SK-N-SH treated with all-trans-retinoic acid at 6 μM for 48 hours (cell line): ENCODE measurements around the gene B3GAT1.

Experiments
- ATAC-seq: fragments of 200-7000 bp; cut with Tn5 transposase; 3 replicates; pipeline ENCODE4 v1.9.1; 2020; ENCODE audit warnings: mild to moderate bottlenecking, moderate library complexity
- ARNTL ChIP-seq: fragments of 450-650 bp; formaldehyde crosslinking; IDR thresholded peaks from 2 replicates; pipeline ENCODE4 v1.5.0; 2020; ENCODE audit warnings: low read depth, mild to moderate bottlenecking, moderate library complexity, borderline replicate concordance
- BACH2 ChIP-seq: fragments of 250-450 bp; sonication (Bioruptor Pico); IDR thresholded peaks from 2 replicates; pipeline ENCODE4 v1.9.0; 2021; ENCODE audit warnings: mild to moderate bottlenecking, borderline replicate concordance
- CREB5 ChIP-seq: fragments of 250-450 bp; sonication (Bioruptor Pico); IDR thresholded peaks from 2 replicates; pipeline ENCODE4 v1.5.1; 2020; ENCODE audit warnings: low read depth, mild to moderate bottlenecking, moderate library complexity
- ESRRG ChIP-seq: fragments of 250-450 bp; sonication (Bioruptor Pico); IDR thresholded peaks from 2 replicates; pipeline ENCODE4 v1.6.1; 2021; ENCODE audit warnings: mild to moderate bottlenecking
- GLIS3 ChIP-seq: fragments of 250-450 bp; sonication (Bioruptor Pico); IDR thresholded peaks from 2 replicates; pipeline ENCODE4 v1.5.0; 2020; ENCODE audit warnings: mild to moderate bottlenecking, moderate library complexity
- OSR1 ChIP-seq: fragments of 250-450 bp; sonication (Bioruptor Pico); IDR thresholded peaks from 2 replicates; pipeline ENCODE4 v1.8.0; 2022; ENCODE audit warnings: moderate library complexity, mild to moderate bottlenecking, inconsistent platforms
- PATZ1 ChIP-seq: fragments of 250-450 bp; sonication (Bioruptor Pico); IDR thresholded peaks from 2 replicates; pipeline ENCODE4 v1.8.0; 2020; ENCODE audit warnings: mild to moderate bottlenecking, moderate library complexity, borderline replicate concordance
- PPARA ChIP-seq: fragments of 250-450 bp; sonication (Bioruptor Pico); IDR thresholded peaks from 2 replicates; pipeline ENCODE4 v1.5.0; 2020; ENCODE audit warnings: mild to moderate bottlenecking, borderline replicate concordance
- RARB ChIP-seq: fragments of 250-450 bp; sonication (Bioruptor Pico); IDR thresholded peaks from 2 replicates; pipeline ENCODE4 v1.8.0; 2021; ENCODE audit warnings: mild to moderate bottlenecking, moderate library complexity
- SNAI2 ChIP-seq: fragments of 250-450 bp; sonication (Bioruptor Pico); IDR thresholded peaks from 2 replicates; pipeline ENCODE4 v1.5.0; 2020; ENCODE audit warnings: mild to moderate bottlenecking, moderate library complexity
- TCF4 ChIP-seq: fragments of 250-450 bp; sonication (Bioruptor Pico); IDR thresholded peaks from 2 replicates; pipeline ENCODE4 v1.8.0; 2021; ENCODE audit warnings: mild to moderate bottlenecking, moderate library complexity, borderline replicate concordance
- ZC3H10 ChIP-seq: fragments of 250-450 bp; sonication (Bioruptor Pico); IDR thresholded peaks from 2 replicates; pipeline ENCODE4 v1.5.1; 2021; ENCODE audit warnings: mild to moderate bottlenecking, moderate library complexity
- ZFP3 ChIP-seq: fragments of 250-450 bp; sonication (Bioruptor Pico); IDR thresholded peaks from 2 replicates; pipeline ENCODE4 v1.5.0; 2020; ENCODE audit warnings: mild to moderate bottlenecking, moderate library complexity
- ZFP30 ChIP-seq: fragments of 450-650 bp; formaldehyde crosslinking; IDR thresholded peaks from 2 replicates; pipeline ENCODE4 v1.5.0; 2022; ENCODE audit warnings: mild to moderate bottlenecking, moderate library complexity
- ZNF565 ChIP-seq: fragments of 450-650 bp; formaldehyde crosslinking; conservative IDR thresholded peaks from 2 replicates; pipeline ENCODE4 v1.5.0; 2020; ENCODE audit warnings: low read depth, mild to moderate bottlenecking, moderate library complexity
- ZNF70 ChIP-seq: fragments of 450-650 bp; formaldehyde crosslinking; IDR thresholded peaks from 2 replicates; pipeline ENCODE4 v1.5.0; 2020; ENCODE audit warnings: mild to moderate bottlenecking, moderate library complexity
- ZNF8 ChIP-seq: fragments of 450-650 bp; formaldehyde crosslinking; IDR thresholded peaks from 2 replicates; pipeline ENCODE4 v1.5.0; 2020; ENCODE audit warnings: mild to moderate bottlenecking, moderate library complexity
- TF ChIP-seq, protein P1 (sequence below): fragments of 250-450 bp; sonication (Bioruptor Pico); IDR thresholded peaks from 2 replicates; pipeline ENCODE4 v1.5.0; 2020; ENCODE audit warnings: mild to moderate bottlenecking, moderate library complexity
- TF ChIP-seq, protein P2 (sequence below): fragments of 250-450 bp; sonication (Bioruptor Pico); IDR thresholded peaks from 2 replicates; pipeline ENCODE4 v1.5.1; 2021; ENCODE audit warnings: mild to moderate bottlenecking, moderate library complexity

The B3GAT1 gene

DNA sequence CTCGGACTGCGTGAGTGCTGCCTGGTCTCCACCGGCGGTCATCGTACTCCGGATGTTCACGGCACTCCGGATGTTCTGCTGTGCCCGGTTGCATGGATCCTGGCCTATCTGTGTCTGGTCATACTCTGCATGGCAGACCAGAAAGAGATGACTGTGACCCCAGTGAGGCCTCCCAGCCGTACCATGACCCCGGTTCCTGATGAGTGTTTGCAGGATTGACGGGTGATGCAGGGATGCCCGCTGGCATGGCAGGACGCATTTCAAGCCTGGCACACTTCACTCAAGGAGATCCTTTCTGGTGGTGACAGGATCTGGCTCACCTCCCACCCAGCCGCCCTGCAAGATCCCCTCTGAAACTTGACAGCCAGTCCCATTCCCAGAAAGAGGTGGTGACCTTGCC is 74.0 kb downstream of the B3GAT1 start:
- no peak for ATAC-seq
- no peak for TF ChIP-seq ZFP3 (CRISPR knock-in tag)
- no peak for TF ChIP-seq GLIS3
- TF ChIP-seq CREB5 (CRISPR knock-in tag): no peak
- no peak for TF ChIP-seq TCF4 (CRISPR knock-in tag)
- no peak for TF ChIP-seq SNAI2
- no peak for TF ChIP-seq ZNF8 (CRISPR knock-in tag)
- no peak for TF ChIP-seq OSR1
- TF ChIP-seq ESRRG (CRISPR knock-in tag): no peak

DNA sequence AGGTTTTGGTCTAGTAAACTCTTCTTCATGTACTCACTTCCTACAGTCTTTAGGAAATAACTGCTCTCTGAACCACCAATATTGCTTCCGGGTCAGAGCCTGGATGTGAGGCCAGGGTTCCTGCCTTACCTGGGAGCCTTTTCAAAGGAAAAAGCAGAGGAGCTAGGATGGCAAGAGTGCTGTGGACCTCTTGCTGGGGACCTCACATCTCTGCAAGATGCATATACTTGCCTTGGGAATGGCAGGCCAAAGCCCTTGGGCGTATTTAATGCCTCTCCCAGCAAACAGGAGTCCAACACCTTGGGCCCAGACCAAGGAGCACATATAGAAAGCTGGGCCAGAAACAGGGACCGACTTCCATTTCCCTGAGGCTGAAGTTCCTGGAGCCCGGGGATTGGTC is 75.0 kb downstream of the B3GAT1 start:
- TF ChIP-seq, protein P1, sequence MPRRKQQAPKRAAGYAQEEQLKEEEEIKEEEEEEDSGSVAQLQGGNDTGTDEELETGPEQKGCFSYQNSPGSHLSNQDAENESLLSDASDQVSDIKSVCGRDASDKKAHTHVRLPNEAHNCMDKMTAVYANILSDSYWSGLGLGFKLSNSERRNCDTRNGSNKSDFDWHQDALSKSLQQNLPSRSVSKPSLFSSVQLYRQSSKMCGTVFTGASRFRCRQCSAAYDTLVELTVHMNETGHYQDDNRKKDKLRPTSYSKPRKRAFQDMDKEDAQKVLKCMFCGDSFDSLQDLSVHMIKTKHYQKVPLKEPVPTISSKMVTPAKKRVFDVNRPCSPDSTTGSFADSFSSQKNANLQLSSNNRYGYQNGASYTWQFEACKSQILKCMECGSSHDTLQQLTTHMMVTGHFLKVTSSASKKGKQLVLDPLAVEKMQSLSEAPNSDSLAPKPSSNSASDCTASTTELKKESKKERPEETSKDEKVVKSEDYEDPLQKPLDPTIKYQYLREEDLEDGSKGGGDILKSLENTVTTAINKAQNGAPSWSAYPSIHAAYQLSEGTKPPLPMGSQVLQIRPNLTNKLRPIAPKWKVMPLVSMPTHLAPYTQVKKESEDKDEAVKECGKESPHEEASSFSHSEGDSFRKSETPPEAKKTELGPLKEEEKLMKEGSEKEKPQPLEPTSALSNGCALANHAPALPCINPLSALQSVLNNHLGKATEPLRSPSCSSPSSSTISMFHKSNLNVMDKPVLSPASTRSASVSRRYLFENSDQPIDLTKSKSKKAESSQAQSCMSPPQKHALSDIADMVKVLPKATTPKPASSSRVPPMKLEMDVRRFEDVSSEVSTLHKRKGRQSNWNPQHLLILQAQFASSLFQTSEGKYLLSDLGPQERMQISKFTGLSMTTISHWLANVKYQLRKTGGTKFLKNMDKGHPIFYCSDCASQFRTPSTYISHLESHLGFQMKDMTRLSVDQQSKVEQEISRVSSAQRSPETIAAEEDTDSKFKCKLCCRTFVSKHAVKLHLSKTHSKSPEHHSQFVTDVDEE (CRISPR knock-in tag): no peak
- TF ChIP-seq, protein P2, sequence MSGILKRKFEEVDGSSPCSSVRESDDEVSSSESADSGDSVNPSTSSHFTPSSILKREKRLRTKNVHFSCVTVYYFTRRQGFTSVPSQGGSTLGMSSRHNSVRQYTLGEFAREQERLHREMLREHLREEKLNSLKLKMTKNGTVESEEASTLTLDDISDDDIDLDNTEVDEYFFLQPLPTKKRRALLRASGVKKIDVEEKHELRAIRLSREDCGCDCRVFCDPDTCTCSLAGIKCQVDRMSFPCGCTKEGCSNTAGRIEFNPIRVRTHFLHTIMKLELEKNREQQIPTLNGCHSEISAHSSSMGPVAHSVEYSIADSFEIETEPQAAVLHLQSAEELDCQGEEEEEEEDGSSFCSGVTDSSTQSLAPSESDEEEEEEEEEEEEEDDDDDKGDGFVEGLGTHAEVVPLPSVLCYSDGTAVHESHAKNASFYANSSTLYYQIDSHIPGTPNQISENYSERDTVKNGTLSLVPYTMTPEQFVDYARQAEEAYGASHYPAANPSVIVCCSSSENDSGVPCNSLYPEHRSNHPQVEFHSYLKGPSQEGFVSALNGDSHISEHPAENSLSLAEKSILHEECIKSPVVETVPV (CRISPR knock-in tag): no peak
- TF ChIP-seq TCF4 (CRISPR knock-in tag): no peak
- TF ChIP-seq OSR1: no peak
- TF ChIP-seq CREB5 (CRISPR knock-in tag): no peak
- no peak for TF ChIP-seq BACH2
- TF ChIP-seq ZFP30 (CRISPR knock-in tag): no peak
- no peak for TF ChIP-seq ZFP3 (CRISPR knock-in tag)
- TF ChIP-seq PPARA (CRISPR knock-in tag): no peak
- no peak for TF ChIP-seq ZNF565 (CRISPR knock-in tag)
- TF ChIP-seq ESRRG (CRISPR knock-in tag): no peak
- TF ChIP-seq RARB: no peak
- no peak for TF ChIP-seq SNAI2
- TF ChIP-seq PATZ1: no peak
- TF ChIP-seq ARNTL: no peak
- TF ChIP-seq GLIS3: no peak
- TF ChIP-seq ZNF70: no peak
- no peak for ATAC-seq

- ATAC-seq: no peak
- TF ChIP-seq BACH2: no peak
- TF ChIP-seq, protein P2 (CRISPR knock-in tag): no peak
- no peak for TF ChIP-seq ZFP3 (CRISPR knock-in tag)
- no peak for TF ChIP-seq ZNF8 (CRISPR knock-in tag)
- TF ChIP-seq ZC3H10 (CRISPR knock-in tag): no peak
- TF ChIP-seq PATZ1: no peak
- TF ChIP-seq GLIS3: no peak
Measured at GRCh38 chr11:134334796-134335571, 77.1 kb downstream of the B3GAT1 start.
